Jurkat, Clone E6-1 (cell line): ENCODE data around the gene ZNF385B.

Experiments
- DNase-seq: peaks from one replicate; pipeline ENCODE4 v3.0.0-alpha.2; 2011; ENCODE audit warnings: low read depth, low spot score
- H3K4me3 ChIP-seq: 2 replicates; pipeline ENCODE4 v1.5.1; 2011; ENCODE audit warnings: mild to moderate bottlenecking, low read length, control low read depth, moderate library complexity

ZNF385B gene

GRCh38 chr2:179768765-179769164, 92.6 kb downstream of the ZNF385B start:
- no peak overlapping the region for H3K4me3 ChIP-seq
- DNase-seq, result no peak

- no peak for DNase-seq
- H3K4me3 ChIP-seq, result no peak overlapping the region
These were observed 95.7 kb downstream of the ZNF385B start for GRCh38 chr2:179765666-179766065.

GRCh38 chr2:179764710-179765109, 96.7 kb downstream of the ZNF385B start:
- DNase-seq, result no peak

GRCh38 chr2:179758636-179759035, 102.8 kb downstream of the ZNF385B start:
- no peak for DNase-seq
- no peak overlapping the region for H3K4me3 ChIP-seq

More at GRCh38 chr2:179764710-179765109, 96.7 kb downstream of the ZNF385B start:
- no peak overlapping the region for H3K4me3 ChIP-seq

- DNase-seq, result peak; percentile 6
- no peak overlapping the region for H3K4me3 ChIP-seq
These were observed 110.1 kb downstream of the ZNF385B start for GRCh38 chr2:179751163-179751809.

GRCh38 chr2:179749210-179749609, 112.2 kb downstream of the ZNF385B start:
- no peak overlapping the region for H3K4me3 ChIP-seq
- DNase-seq, result no peak

GRCh38 chr2:179746981-179747380, 114.4 kb downstream of the ZNF385B start:
- no peak overlapping the region for H3K4me3 ChIP-seq
- DNase-seq, result no peak

- DNase-seq, result no peak
These were observed 115.7 kb downstream of the ZNF385B start for GRCh38 chr2:179745635-179746256.

GRCh38 chr2:179744401-179744800, 117.0 kb downstream of the ZNF385B start:
- H3K4me3 ChIP-seq, result no peak overlapping the region
- DNase-seq, result no peak

More at GRCh38 chr2:179745635-179746256, 115.7 kb downstream of the ZNF385B start:
- H3K4me3 ChIP-seq, result no peak overlapping the region

GRCh38 chr2:179741317-179741716, 120.1 kb downstream of the ZNF385B start:
- no peak for DNase-seq
- no peak overlapping the region for H3K4me3 ChIP-seq

- H3K4me3 ChIP-seq, result no peak overlapping the region
- DNase-seq, result no peak
These were observed 131.4 kb downstream of the ZNF385B start for GRCh38 chr2:179729966-179730365.

- H3K4me3 ChIP-seq, result no peak overlapping the region
- no peak for DNase-seq
These were observed 134.8 kb downstream of the ZNF385B start for GRCh38 chr2:179726461-179727180.

- no peak overlapping the region for H3K4me3 ChIP-seq
- no peak for DNase-seq
These were observed 137.0 kb downstream of the ZNF385B start for GRCh38 chr2:179724403-179724802.

GRCh38 chr2:179720173-179720772, 141.1 kb downstream of the ZNF385B start:
- no peak overlapping the region for H3K4me3 ChIP-seq
- no peak for DNase-seq

GRCh38 chr2:179715871-179716270, 145.5 kb downstream of the ZNF385B start:
- DNase-seq, result no peak
- no peak overlapping the region for H3K4me3 ChIP-seq

GRCh38 chr2:179715196-179715595, 146.2 kb downstream of the ZNF385B start:
- no peak for DNase-seq
- H3K4me3 ChIP-seq, result no peak overlapping the region

GRCh38 chr2:179712825-179713224, 148.6 kb downstream of the ZNF385B start:
- no peak overlapping the region for H3K4me3 ChIP-seq
- no peak for DNase-seq

- H3K4me3 ChIP-seq, result no peak overlapping the region
- DNase-seq, result no peak
These were observed 150.0 kb downstream of the ZNF385B start for GRCh38 chr2:179711375-179711774.

- no peak for DNase-seq
These were observed 157.7 kb downstream of the ZNF385B start for GRCh38 chr2:179703702-179704101.

GRCh38 chr2:179702912-179703311, 158.5 kb downstream of the ZNF385B start:
- no peak for DNase-seq
- no peak overlapping the region for H3K4me3 ChIP-seq

More at GRCh38 chr2:179703702-179704101, 157.7 kb downstream of the ZNF385B start:
- no peak overlapping the region for H3K4me3 ChIP-seq
